Skeletal muscle satellite cell (primary cell): Measurements from ENCODE around the gene PGC.
"Not testable (repeated sequence)": the region's sequence is repeated elsewhere in the genome, so short reads cannot be mapped to it uniquely, and the experiment has no call there.

Experiments used
- H3K27me3 ChIP-seq: 2 replicates; pipeline ENCODE4 v1.7.0; 2013; ENCODE audit warnings: low read length; ENCODE audit not compliant: control insufficient read depth, insufficient read depth
- H3K36me3 ChIP-seq: 2 replicates; pipeline ENCODE4 v1.7.0; 2013; ENCODE audit warnings: mild to moderate bottlenecking, control low read depth, low read length; ENCODE audit not compliant: insufficient read depth
- H3K4me1 ChIP-seq: 2 replicates; pipeline ENCODE4 v1.7.0; 2013; ENCODE audit warnings: low read length; ENCODE audit not compliant: control insufficient read depth, insufficient read depth
- H3K4me2 ChIP-seq: 2 replicates; pipeline ENCODE4 v1.7.0; 2013; ENCODE audit warnings: mild to moderate bottlenecking, low read length
- H3K4me3 ChIP-seq: 2 replicates; pipeline ENCODE4 v1.7.0; 2013; ENCODE audit warnings: low read length
- H3K9ac ChIP-seq: 2 replicates; pipeline ENCODE4 v1.7.0; 2013; ENCODE audit warnings: mild to moderate bottlenecking, low read depth, low read length, moderate library complexity
- H3K9me3 ChIP-seq: replicated peaks from 2 replicates; pipeline ENCODE4 v1.7.0; 2013; ENCODE audit warnings: mild to moderate bottlenecking, control low read depth, low read length

Gene PGC

GRCh38 chr6:41771058-41771983, 24.1 kb upstream of the PGC start:
- H3K4me3 ChIP-seq, result no peak overlapping the region
- H3K36me3 ChIP-seq, result peaks cover 22% of the 10 kb centered on the region
- no peaks in the 10 kb centered on the region for H3K9me3 ChIP-seq
- no peaks in the 10 kb centered on the region for H3K4me1 ChIP-seq
- H3K4me2 ChIP-seq, result no peak overlapping the region
- H3K27me3 ChIP-seq, result no peaks in the 10 kb centered on the region
- no peak overlapping the region for H3K9ac ChIP-seq

GRCh38 chr6:41770381-41771057, 23.3 kb upstream of the PGC start:
- Histone ChIP-seq H3K9ac (no peak overlapping the region), H3K4me2 (no peak overlapping the region), H3K4me3 (no peak overlapping the region), H3K36me3 (peaks cover 21% of the 10 kb centered on the region), H3K4me1 (no peaks in the 10 kb centered on the region), H3K27me3 (no peaks in the 10 kb centered on the region), H3K9me3 (no peaks in the 10 kb centered on the region)

- H3K4me3 ChIP-seq, result no peak overlapping the region
- no peaks in the 10 kb centered on the region for H3K9me3 ChIP-seq
- no peak overlapping the region for H3K4me2 ChIP-seq
- no peak overlapping the region for H3K9ac ChIP-seq
- no peaks in the 10 kb centered on the region for H3K27me3 ChIP-seq
- H3K36me3 ChIP-seq, result peaks cover 16% of the 10 kb centered on the region
- no peaks in the 10 kb centered on the region for H3K4me1 ChIP-seq
These were observed 22.2 kb upstream of the PGC start for GRCh38 chr6:41769376-41769775.

- no peak overlapping the region for H3K9ac ChIP-seq
- H3K4me1 ChIP-seq, result no peaks in the 10 kb centered on the region
- peaks cover 16% of the 10 kb centered on the region for H3K36me3 ChIP-seq
- no peak overlapping the region for H3K4me3 ChIP-seq
- no peaks in the 10 kb centered on the region for H3K27me3 ChIP-seq
- no peak overlapping the region for H3K4me2 ChIP-seq
- no peaks in the 10 kb centered on the region for H3K9me3 ChIP-seq
These were observed 21.5 kb upstream of the PGC start for GRCh38 chr6:41768545-41769308.

GRCh38 chr6:41767112-41767833, 20.1 kb upstream of the PGC start:
- Histone ChIP-seq H3K27me3 (no peaks in the 10 kb centered on the region), H3K4me3 (no peak overlapping the region), H3K36me3 (peaks cover 12% of the 10 kb centered on the region), H3K4me2 (no peak overlapping the region), H3K9me3 (no peaks in the 10 kb centered on the region), H3K4me1 (no peaks in the 10 kb centered on the region), H3K9ac (no peak overlapping the region)

GRCh38 chr6:41766043-41766664, 19.0 kb upstream of the PGC start:
- H3K27me3 ChIP-seq, H3K4me3 ChIP-seq, H3K36me3 ChIP-seq, H3K4me1 ChIP-seq, H3K4me2 ChIP-seq, H3K9ac ChIP-seq, H3K9me3 ChIP-seq: not testable (repeated sequence)

- Histone ChIP-seq H3K4me1 (no peaks in the 10 kb centered on the region), H3K9ac (no peak overlapping the region), H3K4me3 (no peak overlapping the region), H3K36me3 (no peaks in the 10 kb centered on the region), H3K4me2 (no peak overlapping the region), H3K9me3 (no peaks in the 10 kb centered on the region), H3K27me3 (peaks cover 13% of the 10 kb centered on the region)
These were observed 16.3 kb upstream of the PGC start for GRCh38 chr6:41763470-41763869.

- Histone ChIP-seq H3K9ac (no peak overlapping the region), H3K4me2 (no peak overlapping the region), H3K27me3 (peaks cover 32% of the 10 kb centered on the region), H3K9me3 (no peaks in the 10 kb centered on the region), H3K4me1 (no peaks in the 10 kb centered on the region), H3K36me3 (no peaks in the 10 kb centered on the region), H3K4me3 (no peak overlapping the region)
These were observed 12.8 kb upstream of the PGC start for GRCh38 chr6:41759905-41760579.

- peaks cover 36% of the 10 kb centered on the region for H3K27me3 ChIP-seq
- H3K4me3 ChIP-seq, result no peak overlapping the region
- no peaks in the 10 kb centered on the region for H3K9me3 ChIP-seq
- no peaks in the 10 kb centered on the region for H3K4me1 ChIP-seq
- no peak overlapping the region for H3K4me2 ChIP-seq
- H3K36me3 ChIP-seq, result no peaks in the 10 kb centered on the region
- H3K9ac ChIP-seq, result no peak overlapping the region
These were observed 12.1 kb upstream of the PGC start for GRCh38 chr6:41759106-41759904.

GRCh38 chr6:41758641-41759035, 11.4 kb upstream of the PGC start:
- Histone ChIP-seq H3K4me1 (no peaks in the 10 kb centered on the region), H3K9ac (no peak overlapping the region), H3K36me3 (no peaks in the 10 kb centered on the region), H3K4me2 (no peak overlapping the region), H3K4me3 (no peak overlapping the region), H3K9me3 (no peaks in the 10 kb centered on the region), H3K27me3 (peaks cover 43% of the 10 kb centered on the region)
